CD4-positive, alpha-beta T cell treated with Interleukin-17A for 4 hours (primary cell): ENCODE data around the gene COX6B1.
"Not testable (repeated sequence)": the region's sequence is repeated elsewhere in the genome, so short reads cannot be mapped to it uniquely, and the experiment has no call there.

ENCODE experiments used
- DNase-seq: peaks from one replicate; pipeline ENCODE4 v3.0.0-alpha.2; 2020; ENCODE audit warnings: mixed read lengths

Gene COX6B1, protein sequence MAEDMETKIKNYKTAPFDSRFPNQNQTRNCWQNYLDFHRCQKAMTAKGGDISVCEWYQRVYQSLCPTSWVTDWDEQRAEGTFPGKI

DNA sequence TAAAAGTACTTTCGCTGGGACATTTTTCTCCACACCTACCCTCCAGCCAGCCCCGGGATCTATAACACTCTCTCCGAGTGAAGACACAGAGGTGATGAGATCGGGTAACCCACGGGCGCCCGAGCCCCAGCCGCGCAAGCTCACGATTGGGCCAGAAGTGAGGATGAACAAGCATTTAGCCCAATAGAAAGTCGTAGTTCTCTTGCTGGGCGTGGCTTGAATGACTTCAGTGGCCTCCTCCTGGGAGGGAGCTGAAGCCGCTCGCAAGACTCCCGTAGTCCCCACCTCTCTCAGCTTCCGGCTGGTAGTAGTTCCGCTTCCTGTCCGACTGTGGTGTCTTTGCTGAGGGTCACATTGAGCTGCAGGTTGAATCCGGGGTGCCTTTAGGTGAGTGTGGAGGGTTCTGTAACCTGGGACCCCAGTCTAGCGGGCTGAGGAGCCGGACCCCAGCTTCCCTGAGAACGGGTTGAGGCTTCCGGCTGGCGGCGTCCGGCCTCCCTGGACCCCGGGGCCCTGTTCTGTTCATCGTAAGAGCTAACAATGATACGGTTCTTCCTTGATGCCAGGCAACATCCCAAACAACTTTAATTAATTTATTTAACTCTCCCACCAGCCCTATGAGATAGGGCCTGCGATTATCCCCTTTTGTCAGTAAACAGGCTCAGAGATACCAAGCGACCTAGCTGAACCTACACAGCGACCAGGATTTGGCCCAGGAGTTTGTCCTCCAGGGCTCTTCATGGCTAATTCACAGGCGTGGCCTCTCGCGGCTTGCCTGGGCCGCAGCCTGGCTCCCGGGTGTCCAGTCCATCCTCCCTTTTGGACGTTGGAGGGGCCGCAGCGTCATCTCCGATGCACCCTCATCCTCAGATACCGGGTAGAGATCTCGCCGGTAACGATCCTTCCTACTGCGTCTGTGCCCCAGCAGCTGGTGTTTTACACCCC, at the start of gene COX6B1:
TSS of gene COX6B1 (plus strand) at position 307 of the 945 bp plus-strand sequence. CDS start 2,921 bp downstream, outside the sequence.
- DNase-seq: peak; percentile 93

DNA sequence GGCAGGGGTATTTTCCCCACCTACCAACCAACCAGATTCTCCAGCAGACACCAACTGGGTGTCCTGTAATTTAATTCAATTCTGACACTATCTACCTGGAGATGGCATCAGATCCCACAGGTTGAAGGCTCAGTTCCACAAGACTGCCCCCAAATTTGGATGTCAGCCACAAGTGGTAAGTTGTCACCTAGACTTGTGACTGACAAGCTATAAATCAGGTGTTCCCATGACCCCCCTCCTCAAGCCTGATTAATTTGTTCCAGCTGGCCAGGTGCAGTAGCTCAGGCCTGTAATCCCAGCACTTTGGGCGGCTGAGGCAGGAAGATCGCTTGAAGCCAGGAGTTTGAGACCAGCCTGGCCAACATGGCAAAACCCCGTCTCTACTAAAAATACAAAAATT, 46.2 kb upstream of the COX6B1 start:
- DNase-seq: no peak

DNA sequence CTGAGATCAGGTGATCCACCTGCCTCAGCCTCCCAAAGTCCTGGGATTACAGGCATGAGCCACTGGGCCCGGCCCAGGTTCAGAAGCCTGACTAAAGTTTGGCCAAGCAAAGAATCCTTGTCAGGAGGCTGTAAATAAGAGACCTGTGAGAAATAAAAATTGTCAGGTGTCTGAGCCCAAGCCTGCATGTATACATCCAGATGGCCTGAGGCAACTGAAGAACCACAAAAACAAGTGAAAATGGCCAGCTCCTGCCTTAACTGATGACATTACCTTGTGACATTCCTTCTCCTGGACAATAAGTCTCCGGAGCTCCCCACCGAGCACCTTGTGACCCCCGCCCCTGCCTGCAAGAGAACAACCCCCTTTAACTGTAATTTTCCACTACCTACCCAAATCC, 43.7 kb upstream of the COX6B1 start:
- not testable (repeated sequence) for DNase-seq

DNA sequence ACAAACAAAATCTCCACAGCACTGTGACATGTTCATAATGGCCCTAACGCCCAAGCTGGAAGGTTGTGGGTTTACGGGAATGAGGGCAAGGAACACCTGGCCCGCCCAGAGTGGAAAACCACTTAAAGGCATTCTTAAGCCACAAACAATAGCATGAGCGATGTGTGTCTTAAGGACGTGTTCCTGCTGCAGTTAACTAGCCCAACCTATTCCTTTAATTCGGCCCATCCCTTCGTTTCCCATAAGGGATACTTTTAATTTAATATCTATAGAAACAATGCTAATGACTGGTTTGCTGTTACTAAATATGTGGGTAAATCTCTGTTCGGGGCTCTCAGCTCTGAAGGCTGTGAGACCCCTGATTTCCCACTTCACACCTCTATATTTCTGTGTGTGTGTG, 41.0 kb upstream of the COX6B1 start:
- DNase-seq: not testable (repeated sequence)

DNA sequence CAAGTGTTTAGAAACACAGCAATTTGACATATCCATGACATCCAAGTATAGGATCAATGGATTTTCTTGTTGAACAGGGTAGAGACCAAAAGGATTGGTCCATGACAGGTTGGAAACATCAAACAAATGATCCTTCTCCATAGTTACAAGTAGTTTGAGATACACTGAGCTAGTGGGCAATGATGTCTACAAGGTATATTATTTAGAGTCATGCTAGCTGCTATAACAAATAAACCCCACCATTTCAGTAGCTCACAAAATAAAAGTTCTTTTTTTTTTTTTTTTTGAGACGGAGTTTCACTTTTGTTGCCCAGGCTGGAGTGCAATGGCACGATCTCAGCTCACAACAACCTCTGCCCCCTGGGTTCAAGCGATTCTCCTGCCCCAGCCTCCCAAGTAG, 40.5 kb upstream of the COX6B1 start:
- no peak for DNase-seq

DNA sequence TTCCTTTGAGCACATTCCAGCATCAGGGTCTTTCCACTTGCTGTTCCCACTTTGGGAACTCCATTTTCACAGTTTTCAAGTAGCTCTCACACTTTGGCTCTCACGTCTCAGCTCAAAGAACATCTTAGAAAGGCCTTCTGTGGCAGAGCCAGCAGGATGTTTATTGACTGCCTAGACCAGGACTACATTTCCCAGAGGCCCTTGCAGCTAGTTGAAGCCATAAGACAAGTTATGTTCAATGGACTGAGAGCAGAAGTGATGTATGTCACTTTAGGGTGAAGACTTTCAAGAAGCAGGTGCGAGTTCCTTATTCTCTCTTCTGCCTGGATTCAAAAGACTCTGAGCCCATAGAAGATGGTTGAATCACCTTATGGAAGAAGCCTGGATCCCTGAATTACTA, 39.9 kb upstream of the COX6B1 start:
- no peak for DNase-seq

DNA sequence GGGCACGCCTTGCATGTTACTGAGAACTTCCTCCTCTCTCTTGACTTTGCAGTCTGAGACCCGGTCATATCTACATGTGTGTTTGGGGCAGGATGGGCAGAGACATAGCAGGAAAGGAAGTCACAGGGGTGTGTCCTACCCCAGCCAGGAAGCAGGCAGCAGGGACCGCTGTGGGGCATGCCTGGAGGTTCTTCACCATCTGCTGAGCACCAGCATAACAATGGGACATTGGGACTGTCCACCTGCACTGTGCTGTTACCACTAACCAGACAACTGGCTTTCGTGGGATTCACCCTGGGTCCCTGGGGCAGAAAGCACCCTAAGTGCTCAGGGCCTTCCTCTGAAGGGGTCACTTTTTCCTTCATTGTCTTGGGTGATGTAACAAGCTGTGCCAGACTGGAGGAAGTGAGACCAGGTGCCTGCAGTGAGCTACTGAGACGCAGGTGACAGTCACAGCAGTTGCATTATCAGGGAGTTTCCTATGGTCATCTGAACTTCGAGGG, 38.2 kb upstream of the COX6B1 start:
- peak; percentile 53 for DNase-seq

DNA sequence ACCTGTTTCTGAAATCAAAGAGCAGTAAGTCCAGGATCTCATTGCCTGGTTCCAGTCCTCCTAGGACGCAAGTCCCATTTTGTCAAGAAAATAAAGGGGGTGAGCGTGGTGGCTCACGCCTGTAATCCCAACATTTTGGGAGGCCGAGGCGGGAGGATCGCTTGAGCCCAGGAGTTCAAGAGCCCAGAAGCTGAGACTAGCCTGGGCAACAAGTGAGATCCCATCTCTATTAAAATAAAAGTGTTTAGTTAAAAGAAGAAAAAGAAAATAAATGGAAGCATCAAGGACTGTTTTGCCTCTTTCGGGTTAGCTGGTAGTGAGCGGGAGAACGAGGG, 35.9 kb upstream of the COX6B1 start:
- no peak for DNase-seq

DNA sequence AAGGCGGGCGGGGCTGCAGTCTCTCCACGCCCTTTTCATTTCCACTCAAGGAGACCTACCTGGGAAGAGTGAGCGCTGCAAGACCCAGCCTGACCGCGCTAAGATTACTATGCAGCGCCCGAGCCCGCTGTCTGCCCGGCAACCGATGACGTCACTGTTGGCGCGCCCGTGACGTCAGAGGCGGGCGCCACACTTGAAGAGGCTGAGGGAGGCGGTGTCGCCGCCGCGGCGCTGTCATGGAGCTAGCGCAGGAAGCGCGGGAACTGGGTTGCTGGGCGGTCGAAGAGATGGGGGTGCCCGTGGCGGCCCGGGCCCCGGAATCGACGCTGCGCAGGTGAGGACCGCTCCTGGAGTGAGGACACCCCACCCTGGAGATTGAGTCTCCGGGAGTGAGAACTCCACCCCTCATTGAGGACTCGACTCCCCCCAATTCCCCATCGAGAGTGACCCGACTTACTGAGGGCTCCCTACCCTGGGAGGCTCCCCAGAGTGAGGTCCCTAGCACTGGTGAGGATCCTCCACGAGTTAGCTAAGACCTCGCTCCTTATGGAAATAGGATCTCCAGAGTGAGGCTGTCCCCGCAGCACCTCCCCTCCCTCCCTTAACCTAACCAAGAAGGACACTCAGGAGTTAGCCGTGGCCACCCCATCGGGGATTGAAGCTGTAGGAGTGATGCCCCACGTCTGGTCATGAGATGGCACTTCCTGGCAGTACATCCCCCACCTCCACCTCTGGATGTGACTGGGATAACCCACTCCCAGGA, 35.4 kb upstream of the COX6B1 start, which contains the start of gene HAUS5:
TSS of gene HAUS5 (plus strand) at position 177 of the 763 bp plus-strand sequence. CDS start at position 237, 60 bp downstream.
- peak; percentile 94 for DNase-seq

DNA sequence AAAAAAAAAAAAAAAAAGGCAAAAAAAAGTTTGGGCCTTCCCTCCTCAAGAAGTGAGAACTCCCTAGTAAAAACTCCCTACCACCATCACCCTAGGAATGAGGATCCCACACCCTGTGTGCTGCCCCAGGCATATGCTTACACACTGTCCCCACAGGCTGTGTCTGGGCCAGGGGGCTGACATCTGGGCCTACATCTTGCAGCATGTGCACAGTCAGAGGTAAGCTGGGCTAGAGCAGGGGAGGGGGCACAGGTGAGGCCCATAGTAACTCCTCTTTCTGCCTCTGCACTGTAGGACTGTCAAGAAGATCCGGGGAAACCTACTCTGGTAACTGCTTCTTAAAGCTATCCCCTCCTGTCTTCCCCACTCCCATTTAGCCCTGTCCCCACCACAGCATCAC, 34.5 kb upstream of the COX6B1 start:
- no peak for DNase-seq

DNA sequence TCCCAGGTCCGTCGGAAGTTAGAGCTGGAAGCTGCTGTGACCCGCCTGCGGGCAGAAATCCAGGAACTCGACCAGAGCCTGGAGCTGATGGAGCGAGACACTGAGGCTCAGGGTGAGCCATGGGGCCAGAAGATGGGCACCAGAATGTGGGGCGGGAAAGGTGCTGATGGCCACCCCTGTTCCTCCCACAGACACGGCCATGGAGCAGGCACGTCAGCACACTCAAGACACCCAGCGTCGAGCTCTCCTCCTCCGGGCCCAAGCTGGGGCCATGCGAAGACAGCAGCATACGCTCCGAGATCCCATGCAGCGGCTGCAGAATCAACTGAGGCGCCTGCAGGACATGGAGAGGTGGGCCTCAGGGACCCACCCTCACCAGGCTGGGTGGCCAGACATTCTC, 33.1 kb upstream of the COX6B1 start:
- DNase-seq: no peak

DNA sequence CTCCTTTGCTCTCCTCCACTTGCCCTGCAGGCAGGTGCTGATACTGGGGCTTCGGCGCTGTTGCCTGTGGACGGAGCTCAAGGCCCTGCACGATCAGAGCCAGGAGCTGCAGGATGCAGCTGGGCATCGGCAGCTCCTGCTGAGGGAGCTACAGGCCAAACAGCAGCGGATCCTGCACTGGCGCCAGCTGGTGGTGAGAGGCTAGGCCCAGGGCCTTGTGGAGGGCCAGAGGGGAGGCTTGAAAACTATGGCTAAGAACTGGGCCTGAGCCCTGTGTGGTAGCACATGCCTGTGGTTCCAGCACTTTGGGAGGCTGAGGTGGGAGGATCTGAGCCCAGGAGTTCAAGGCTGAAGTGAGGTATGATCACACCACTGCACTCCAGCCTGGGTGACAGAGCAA, 29.3 kb upstream of the COX6B1 start:
- no peak for DNase-seq

DNA sequence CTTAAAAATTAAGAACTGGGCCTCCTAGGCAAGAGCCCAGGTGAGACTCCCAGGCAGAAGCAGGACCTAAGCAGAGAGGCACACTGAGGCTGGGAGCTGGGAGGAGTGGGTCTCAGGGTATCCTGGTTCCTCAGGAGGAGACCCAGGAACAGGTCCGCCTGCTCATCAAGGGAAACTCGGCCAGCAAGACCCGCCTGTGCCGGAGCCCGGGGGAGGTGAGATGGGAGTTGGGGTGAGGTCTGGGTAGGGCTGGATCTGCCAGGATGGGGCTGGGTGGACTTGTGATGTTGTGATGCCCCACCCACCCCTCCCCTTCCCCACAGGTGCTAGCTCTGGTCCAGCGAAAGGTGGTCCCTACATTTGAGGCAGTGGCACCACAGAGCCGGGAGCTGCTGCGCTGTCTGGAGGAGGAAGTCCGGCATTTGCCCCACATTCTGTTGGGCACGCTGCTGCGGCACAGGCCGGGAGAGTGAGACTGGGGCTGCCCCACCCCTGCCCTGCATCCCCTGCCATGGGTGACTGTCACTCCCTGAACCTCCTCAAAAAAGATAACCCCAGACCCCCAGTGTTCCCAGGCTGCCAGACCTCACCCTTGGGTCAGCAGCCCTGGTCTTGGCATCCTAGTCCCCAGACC, 28.7 kb upstream of the COX6B1 start:
- no peak for DNase-seq

DNA sequence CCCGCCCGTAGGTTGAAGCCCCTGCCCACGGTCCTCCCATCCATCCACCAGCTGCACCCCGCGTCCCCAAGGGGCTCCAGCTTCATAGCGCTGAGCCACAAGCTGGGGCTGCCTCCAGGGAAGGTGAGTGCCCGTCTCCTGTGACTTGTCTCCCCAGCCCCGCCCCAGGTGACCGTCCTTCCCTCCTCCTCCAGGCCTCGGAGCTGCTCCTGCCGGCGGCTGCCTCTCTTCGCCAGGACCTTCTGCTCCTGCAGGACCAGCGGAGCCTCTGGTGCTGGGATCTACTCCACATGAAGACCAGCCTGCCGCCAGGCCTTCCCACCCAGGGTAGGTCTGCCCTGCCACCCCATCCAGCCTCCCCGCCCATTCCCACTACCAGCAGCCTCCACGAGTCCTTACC, 28.1 kb upstream of the COX6B1 start:
- DNase-seq: no peak

DNA sequence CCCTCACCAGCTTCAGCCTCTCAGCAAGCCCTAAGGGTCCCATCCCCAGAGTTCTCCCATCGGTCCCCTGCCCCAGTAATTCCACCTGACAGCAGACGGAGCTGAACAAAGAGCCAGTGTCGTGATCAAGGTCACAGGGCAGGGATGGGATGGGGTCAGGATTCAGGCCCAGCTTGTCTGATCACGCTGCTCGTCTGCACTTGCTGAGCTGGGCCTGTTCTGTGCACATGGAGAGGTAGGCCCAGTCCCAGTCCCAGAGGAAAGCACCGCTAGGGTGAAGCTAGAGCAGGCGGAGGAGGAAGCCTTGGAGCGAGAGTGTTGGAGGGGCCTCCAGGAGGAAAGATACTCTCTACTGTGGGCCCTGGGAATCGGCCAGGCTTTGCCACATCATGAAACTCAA, 26.4 kb upstream of the COX6B1 start:
- DNase-seq: no peak

DNA sequence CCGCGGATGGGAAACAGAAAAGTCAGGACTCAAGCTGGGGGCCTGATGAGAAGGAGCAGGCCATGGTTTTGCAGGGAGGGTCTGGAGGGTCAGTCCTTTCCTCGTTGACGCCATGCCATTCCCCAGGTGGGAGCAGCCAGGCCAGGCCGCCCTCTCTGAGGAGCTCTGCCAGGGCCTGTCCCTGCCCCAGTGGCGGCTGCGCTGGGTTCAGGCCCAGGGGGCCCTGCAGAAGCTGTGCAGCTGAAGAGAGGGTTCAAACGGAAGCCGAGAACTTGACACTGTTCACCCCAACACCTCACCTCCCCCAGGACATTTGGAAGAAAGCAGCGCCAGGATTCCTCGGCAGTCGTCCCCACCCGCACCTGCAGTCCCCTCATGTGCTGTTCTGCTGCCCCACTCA, 25.4 kb upstream of the COX6B1 start:
- DNase-seq: no peak

DNA sequence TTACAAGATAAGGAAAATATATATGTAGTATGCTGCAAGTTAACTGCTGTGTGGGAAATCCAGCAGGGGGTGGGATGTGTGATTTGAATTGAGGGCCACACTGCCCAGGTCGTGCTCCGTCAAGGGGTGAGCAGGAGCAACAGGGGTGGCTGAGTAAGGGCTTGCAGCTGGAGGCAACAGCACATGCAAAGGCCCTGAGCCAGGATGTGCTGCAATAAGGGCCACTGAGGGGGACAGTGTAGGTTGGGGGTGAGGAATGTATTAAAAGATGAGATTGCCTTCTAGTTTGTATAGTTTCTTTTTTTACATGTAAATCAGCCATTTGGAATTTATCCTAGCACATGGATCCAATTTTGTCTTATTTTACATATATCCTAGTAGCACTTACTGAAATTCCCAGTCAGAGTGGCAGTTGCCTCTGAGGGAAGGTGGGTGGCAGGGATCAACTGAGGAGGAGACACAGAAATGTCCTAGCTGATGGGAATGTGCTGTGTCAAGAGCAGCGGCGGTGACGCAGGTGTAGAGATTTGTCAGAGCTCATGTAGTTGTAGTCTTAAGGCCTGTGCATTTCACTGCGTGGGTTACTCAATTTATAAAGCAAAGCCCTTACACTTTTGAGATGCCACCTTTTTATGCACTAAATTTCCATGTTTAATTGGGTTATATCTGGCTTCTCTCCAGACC, 24.7 kb upstream of the COX6B1 start:
- no peak for DNase-seq

DNA sequence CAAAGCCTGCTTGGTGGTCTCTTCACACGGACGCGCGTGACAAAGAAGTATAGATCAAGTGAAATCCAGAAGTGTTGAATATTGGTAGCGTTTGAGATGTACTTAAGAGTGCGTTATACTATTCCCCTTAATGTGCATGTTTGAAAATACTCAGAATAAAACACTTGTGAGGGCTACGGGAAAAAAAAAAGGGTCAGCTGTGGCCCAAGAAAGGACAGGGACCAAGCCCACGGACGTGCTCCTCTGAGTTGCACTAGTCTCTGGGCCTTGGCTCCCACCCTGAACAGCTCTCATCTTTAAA, 19.9 kb upstream of the COX6B1 start:
- DNase-seq: no peak

DNA sequence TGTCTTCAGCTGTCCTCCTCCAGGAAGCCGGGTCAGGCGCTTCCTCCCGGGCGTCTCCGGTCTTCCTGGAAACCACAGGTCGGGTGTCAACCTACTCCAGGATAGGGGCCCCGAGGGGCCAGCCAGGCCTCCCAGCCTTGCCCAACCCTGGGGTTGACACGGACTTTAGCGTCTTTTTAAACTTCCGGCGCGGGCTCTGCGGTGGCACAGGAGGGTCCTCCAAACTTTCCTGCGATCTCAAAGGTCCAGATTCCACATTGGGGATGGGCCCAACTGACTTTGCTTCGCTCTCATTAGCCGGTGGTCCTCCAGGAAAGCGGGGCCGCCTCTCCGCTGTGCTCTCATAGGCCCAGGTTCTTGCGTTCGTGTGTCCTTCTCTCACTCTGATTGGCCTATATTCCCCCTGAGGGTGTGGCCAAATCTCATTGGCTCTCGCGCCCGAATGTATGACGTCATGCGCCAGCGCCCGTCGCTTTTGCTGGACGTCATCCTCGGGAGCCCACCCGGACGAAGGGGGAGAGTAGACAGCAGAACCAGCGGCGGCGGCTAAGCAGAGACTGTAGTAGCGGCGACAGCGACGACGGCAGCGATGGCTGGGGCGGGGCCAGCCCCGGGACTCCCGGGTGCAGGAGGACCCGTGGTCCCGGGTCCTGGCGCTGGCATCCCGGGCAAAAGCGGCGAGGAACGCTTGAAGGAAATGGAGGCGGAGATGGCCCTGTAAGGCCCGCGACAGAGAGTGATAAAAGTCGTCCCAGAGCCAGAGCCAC, 19.4 kb upstream of the COX6B1 start, which contains the start of gene RBM42:
TSS of gene RBM42 (plus strand) at position 472 of the 767 bp plus-strand sequence. CDS start at position 590, 118 bp downstream.
- peak; percentile 95 for DNase-seq

DNA sequence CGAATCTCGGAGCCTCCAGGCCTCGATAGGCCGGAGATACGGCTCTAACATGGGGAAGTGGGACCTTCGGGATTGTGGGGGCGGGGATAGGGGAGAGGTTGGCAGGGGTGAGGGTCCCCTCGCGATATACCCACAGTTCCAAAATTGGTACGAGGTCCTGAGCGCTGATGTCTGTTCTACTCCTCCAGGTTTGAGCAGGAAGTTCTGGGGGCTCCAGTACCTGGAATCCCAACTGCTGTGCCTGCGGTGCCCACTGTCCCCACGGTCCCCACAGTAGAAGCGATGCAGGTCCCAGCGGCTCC, 18.8 kb upstream of the COX6B1 start:
- DNase-seq: no peak

DNA sequence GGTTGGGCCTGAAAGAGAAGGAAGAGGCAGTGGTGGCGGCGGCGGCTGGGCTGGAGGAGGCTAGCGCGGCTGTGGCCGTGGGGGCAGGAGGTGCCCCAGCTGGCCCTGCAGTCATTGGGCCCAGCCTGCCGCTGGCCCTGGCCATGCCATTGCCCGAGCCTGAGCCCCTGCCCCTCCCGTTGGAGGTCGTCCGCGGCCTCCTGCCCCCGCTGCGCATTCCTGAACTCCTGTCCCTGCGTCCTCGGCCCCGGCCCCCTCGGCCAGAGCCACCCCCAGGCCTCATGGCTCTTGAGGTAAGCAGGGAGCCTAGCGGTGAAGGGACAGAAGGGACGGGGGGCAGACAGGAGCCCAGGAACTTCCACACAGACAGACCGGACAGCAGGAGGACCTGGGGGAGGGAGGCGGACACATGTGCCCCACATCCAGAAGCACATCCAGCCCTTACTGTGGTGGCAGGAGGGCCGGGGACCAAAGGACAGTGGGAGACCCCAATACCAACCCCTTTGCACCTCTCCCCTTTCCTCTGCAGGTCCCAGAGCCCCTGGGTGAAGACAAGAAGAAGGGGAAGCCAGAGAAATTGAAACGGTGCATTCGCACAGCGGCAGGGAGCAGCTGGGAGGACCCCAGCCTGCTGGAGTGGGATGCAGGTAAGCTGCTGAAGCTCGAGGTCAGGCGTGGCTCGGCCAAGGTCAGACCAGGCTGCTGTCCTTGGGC, 14.2 kb upstream of the COX6B1 start:
- DNase-seq: no peak
